ENCODE results near the gene PTBP2. TPM values are rescaled to one million over a fixed set of nuclear protein-coding genes. Genes with fewer than 3 reads are reported as not detected.

Gene PTBP2
- total RNA-seq, 1 donor from 2014 or later: 15.4 TPM

- intact Hi-C loops (cut with micrococcal nuclease): no loop called here
Measured at GRCh38 chr1:96820107-96820506, 98.5 kb downstream of the PTBP2 start.

GRCh38 chr1:96820671-96821070 lies 99.1 kb downstream of the PTBP2 start:
- intact Hi-C loops (cut with micrococcal nuclease): no loop called here

- intact Hi-C loops (cut with micrococcal nuclease): no loop called here
Measured at GRCh38 chr1:96825231-96825630, 103.6 kb downstream of the PTBP2 start.

- intact Hi-C loops (cut with micrococcal nuclease): no loop called here
Measured at GRCh38 chr1:96825950-96826576, 104.5 kb downstream of the PTBP2 start.

- intact Hi-C loops (cut with micrococcal nuclease): no loop called here
Measured at GRCh38 chr1:96833376-96833775, 111.8 kb downstream of the PTBP2 start.

GRCh38 chr1:96834986-96835385 lies 113.4 kb downstream of the PTBP2 start:
- intact Hi-C loops (cut with micrococcal nuclease): no loop called here

- intact Hi-C loops (cut with micrococcal nuclease): no loop called here
Measured at GRCh38 chr1:96837057-96837780, 115.6 kb downstream of the PTBP2 start.

- intact Hi-C loops (cut with micrococcal nuclease): no loop called here
Measured at GRCh38 chr1:96837781-96838216, 116.2 kb downstream of the PTBP2 start.

GRCh38 chr1:96840396-96840795 lies 118.8 kb downstream of the PTBP2 start:
- intact Hi-C loops (cut with micrococcal nuclease): no loop called here

- intact Hi-C loops (cut with micrococcal nuclease): no loop called here
Measured at GRCh38 chr1:96842215-96842614, 120.6 kb downstream of the PTBP2 start.

- intact Hi-C loops (cut with micrococcal nuclease): no loop called here
Measured at GRCh38 chr1:96843196-96843595, 121.6 kb downstream of the PTBP2 start.

- intact Hi-C loops (cut with micrococcal nuclease): no loop called here
Measured at GRCh38 chr1:96843601-96844000, 122.0 kb downstream of the PTBP2 start.

- intact Hi-C loops (cut with micrococcal nuclease): loop anchor here (2.0 kb wide), 1 partner anchor 249 kb away; no protein-coding TSS in a partner anchor
Measured at GRCh38 chr1:96845464-96845863, 123.9 kb downstream of the PTBP2 start.

GRCh38 chr1:96861836-96862235 lies 140.3 kb downstream of the PTBP2 start:
- intact Hi-C loops (cut with micrococcal nuclease): loop anchor here (10.0 kb wide), 1 partner anchor 1193 kb away; no protein-coding TSS in a partner anchor

- intact Hi-C loops (cut with micrococcal nuclease): loop anchor here (10.0 kb wide), 1 partner anchor 1191 kb away; no protein-coding TSS in a partner anchor
Measured at GRCh38 chr1:96863449-96863848, 141.9 kb downstream of the PTBP2 start.
